ENCODE data around the gene ZXDC.

The ZXDC gene

GRCh38 chr3:126446791-126447190 is 28.9 kb downstream of the ZXDC start:
- no peak for DNase-seq (ENCODE audit: insufficient read length)
- FAIRE-seq: no peak
- TF ChIP-seq POLR2A (IDR thresholded peaks at IDR 0.05; ENCODE audit: low read depth, low read length) (no peak), POLR2AphosphoS5 (IDR thresholded peaks at IDR 0.05; ENCODE audit: low read depth, low read length) (no peak), TAF1 (IDR thresholded peaks at IDR 0.05; ENCODE audit: borderline replicate concordance, low read depth, low read length) (no peak)

GRCh38 chr3:126446301-126446700 is 29.4 kb downstream of the ZXDC start:
- DNase-seq (ENCODE audit: insufficient read length): no peak
- TF ChIP-seq TAF1 (IDR thresholded peaks at IDR 0.05; ENCODE audit: borderline replicate concordance, low read depth, low read length) (no peak), POLR2AphosphoS5 (IDR thresholded peaks at IDR 0.05; ENCODE audit: low read depth, low read length) (no peak), POLR2A (IDR thresholded peaks at IDR 0.05; ENCODE audit: low read depth, low read length) (no peak)
- FAIRE-seq: no peak

- no peak for DNase-seq (ENCODE audit: insufficient read length)
- FAIRE-seq: no peak
- no peak for TF ChIP-seq POLR2AphosphoS5 (IDR thresholded peaks at IDR 0.05; ENCODE audit: low read depth, low read length)
- TF ChIP-seq TAF1 (IDR thresholded peaks at IDR 0.05; ENCODE audit: borderline replicate concordance, low read depth, low read length): no peak
- no peak for TF ChIP-seq POLR2A (IDR thresholded peaks at IDR 0.05; ENCODE audit: low read depth, low read length)
These were observed 30.2 kb downstream of the ZXDC start for GRCh38 chr3:126445506-126445905.

DNA sequence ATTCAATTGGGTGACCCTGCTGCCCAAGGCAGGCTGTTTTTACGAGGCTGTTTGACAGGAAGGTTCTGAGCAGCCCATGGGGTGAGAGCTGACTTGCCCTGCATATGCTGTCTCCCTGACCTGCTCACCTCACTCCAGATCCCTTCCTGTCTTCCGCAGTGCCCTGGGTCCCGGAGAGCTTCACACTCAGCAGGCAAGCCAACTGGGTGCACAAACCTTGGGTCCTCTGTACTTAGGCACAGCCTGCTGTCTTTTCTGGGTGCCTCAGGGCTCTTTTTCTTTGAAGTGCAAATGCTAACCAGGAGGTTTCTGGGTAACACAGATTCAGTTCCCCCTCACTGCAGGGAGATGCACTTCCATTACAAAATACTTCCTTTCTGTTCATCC is 32.8 kb downstream of the ZXDC start:
- FAIRE-seq: no peak
- TF ChIP-seq TAF1 (IDR thresholded peaks at IDR 0.05; ENCODE audit: borderline replicate concordance, low read depth, low read length): no peak
- no peak for TF ChIP-seq POLR2AphosphoS5 (IDR thresholded peaks at IDR 0.05; ENCODE audit: low read depth, low read length)
- TF ChIP-seq POLR2A (IDR thresholded peaks at IDR 0.05; ENCODE audit: low read depth, low read length): no peak

GRCh38 chr3:126442094-126442855 is 33.4 kb downstream of the ZXDC start:
- no peak for FAIRE-seq
- no peak for TF ChIP-seq POLR2A (IDR thresholded peaks at IDR 0.05; ENCODE audit: low read depth, low read length)
- TF ChIP-seq TAF1 (IDR thresholded peaks at IDR 0.05; ENCODE audit: borderline replicate concordance, low read depth, low read length): no peak
- TF ChIP-seq POLR2AphosphoS5 (IDR thresholded peaks at IDR 0.05; ENCODE audit: low read depth, low read length): no peak
- DNase-seq (ENCODE audit: insufficient read length): no peak

More for the DNA sequence above, 32.8 kb downstream of the ZXDC start:
- no peak for DNase-seq (ENCODE audit: insufficient read length)

DNA sequence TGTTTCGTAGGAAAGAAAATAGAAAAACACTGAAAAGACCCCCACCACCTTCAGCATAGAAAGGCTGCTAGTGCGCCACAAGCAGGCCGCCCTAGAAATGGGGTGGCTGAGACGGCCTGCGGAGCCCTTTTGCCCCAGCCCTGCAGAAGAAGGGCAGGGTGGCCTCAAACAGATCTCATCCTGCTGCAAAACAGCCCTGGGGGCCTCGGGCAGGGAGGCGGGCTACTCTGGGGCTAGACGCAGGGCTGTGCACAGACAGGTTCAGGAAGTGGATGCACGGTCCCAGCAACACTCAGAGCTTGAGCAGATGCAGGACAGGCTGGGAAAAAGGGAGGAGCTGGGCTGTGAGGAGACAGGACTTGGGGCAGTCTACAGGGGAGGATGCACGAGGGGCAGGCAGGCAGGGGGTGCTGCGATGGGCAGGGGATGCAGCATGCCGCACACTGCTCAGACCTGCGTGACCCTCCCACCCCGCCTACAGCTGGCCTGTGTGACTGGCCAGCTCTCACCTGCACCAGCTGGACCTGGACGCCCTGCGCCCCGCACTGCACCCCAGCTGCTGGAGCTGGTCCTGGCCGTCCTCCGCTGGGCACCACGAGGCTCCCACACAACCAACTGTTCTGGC is 34.3 kb downstream of the ZXDC start:
- no peak for FAIRE-seq
- TF ChIP-seq POLR2A (IDR thresholded peaks at IDR 0.05; ENCODE audit: low read depth, low read length) (no peak), TAF1 (IDR thresholded peaks at IDR 0.05; ENCODE audit: borderline replicate concordance, low read depth, low read length) (no peak)

DNA sequence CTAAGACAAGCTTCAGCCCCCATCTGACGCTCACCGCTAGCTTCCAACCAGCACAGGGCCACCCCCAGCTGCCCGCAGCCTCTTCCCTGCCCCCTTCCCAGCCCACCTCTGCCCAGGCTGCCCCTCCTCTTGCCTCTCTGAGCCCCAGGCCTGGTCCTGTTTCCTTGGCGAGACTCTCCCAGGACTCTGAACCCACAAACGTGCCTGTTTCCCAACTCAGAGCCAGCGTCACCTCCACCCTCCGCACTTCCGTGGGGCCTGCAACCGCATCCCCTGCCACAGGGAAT is 35.0 kb downstream of the ZXDC start:
- FAIRE-seq: no peak
- TF ChIP-seq TAF1 (IDR thresholded peaks at IDR 0.05; ENCODE audit: borderline replicate concordance, low read depth, low read length): no peak
- TF ChIP-seq POLR2A (IDR thresholded peaks at IDR 0.05; ENCODE audit: low read depth, low read length): no peak
- TF ChIP-seq POLR2AphosphoS5 (IDR thresholded peaks at IDR 0.05; ENCODE audit: low read depth, low read length): no peak
- no peak for DNase-seq (ENCODE audit: insufficient read length)

More for the DNA sequence above, 34.3 kb downstream of the ZXDC start:
- DNase-seq (ENCODE audit: insufficient read length): no peak

GRCh38 chr3:126439968-126440708 is 35.6 kb downstream of the ZXDC start:
- TF ChIP-seq POLR2AphosphoS5 (IDR thresholded peaks at IDR 0.05; ENCODE audit: low read depth, low read length) (no peak), TAF1 (IDR thresholded peaks at IDR 0.05; ENCODE audit: borderline replicate concordance, low read depth, low read length) (no peak), POLR2A (IDR thresholded peaks at IDR 0.05; ENCODE audit: low read depth, low read length) (no peak)
- DNase-seq (ENCODE audit: insufficient read length) (no peak), FAIRE-seq (no peak)

GRCh38 chr3:126439346-126439967 is 36.2 kb downstream of the ZXDC start:
- DNase-seq (ENCODE audit: insufficient read length): no peak
- TF ChIP-seq TAF1 (IDR thresholded peaks at IDR 0.05; ENCODE audit: borderline replicate concordance, low read depth, low read length) (no peak), POLR2A (IDR thresholded peaks at IDR 0.05; ENCODE audit: low read depth, low read length) (no peak), POLR2AphosphoS5 (IDR thresholded peaks at IDR 0.05; ENCODE audit: low read depth, low read length) (no peak)
- FAIRE-seq: no peak

GRCh38 chr3:126438746-126439145 is 36.9 kb downstream of the ZXDC start:
- FAIRE-seq (no peak), DNase-seq (ENCODE audit: insufficient read length) (no peak)
- TF ChIP-seq POLR2AphosphoS5 (IDR thresholded peaks at IDR 0.05; ENCODE audit: low read depth, low read length) (no peak), TAF1 (IDR thresholded peaks at IDR 0.05; ENCODE audit: borderline replicate concordance, low read depth, low read length) (no peak), POLR2A (IDR thresholded peaks at IDR 0.05; ENCODE audit: low read depth, low read length) (no peak)

DNA sequence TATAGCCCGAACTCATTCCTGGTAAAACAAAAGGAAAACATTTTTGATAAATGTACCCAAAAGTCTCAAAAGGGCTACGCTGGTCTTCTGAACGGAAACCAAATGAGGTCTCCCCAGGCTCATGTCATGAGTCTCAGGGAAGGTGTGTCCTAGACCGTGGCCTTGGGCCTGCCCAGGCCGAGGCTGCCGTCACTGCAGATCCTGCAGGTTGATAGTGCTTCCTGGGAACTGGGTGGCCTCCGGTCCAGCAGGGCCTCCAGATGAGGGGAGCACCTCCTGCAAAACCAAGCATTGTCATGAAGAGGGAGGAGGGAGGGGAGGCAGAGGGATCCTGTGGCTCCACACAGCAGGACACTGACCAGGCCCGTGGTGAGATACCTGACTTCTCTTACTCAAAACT is 37.5 kb downstream of the ZXDC start:
- FAIRE-seq: no peak
- no peak for TF ChIP-seq POLR2A (IDR thresholded peaks at IDR 0.05; ENCODE audit: low read depth, low read length)
- TF ChIP-seq TAF1 (IDR thresholded peaks at IDR 0.05; ENCODE audit: borderline replicate concordance, low read depth, low read length): no peak
- no peak for TF ChIP-seq POLR2AphosphoS5 (IDR thresholded peaks at IDR 0.05; ENCODE audit: low read depth, low read length)
- DNase-seq (ENCODE audit: insufficient read length): no peak

All from GM12892 (cell line).